ENCODE data around the gene PRKACG. TPM values are rescaled to one million over a fixed set of nuclear protein-coding genes. Genes with fewer than 3 reads are reported as not detected.

The PRKACG gene
- total and polyA plus RNA-seq, 2 of the 8 experiments (the other 6 are each of a cell fraction or from before 2014, with no cell fraction given): not detected

- FAIRE-seq: no peak
- POLR2A ChIA-PET (ENCODE audit: partially characterized antibody): interaction anchor here (0.8 to 6.5 kb wide), 2 partner anchors 67 to 119 kb away, joined by 3 to 32 read pairs; partner anchors contain the start of gene TJP2
- TF ChIP-seq HDAC6 (IDR thresholded peaks at IDR 0.05; ENCODE audit: low read depth, low read length) (no peak), USF2 (IDR thresholded peaks at IDR 0.05; ENCODE audit: low read length) (no peak), SP2 (IDR thresholded peaks at IDR 0.05; ENCODE audit: low read length) (no peak), CBX5 (IDR thresholded peaks at IDR 0.05; ENCODE audit: low read depth, low read length) (no peak), ATF2 (IDR thresholded peaks at IDR 0.05; ENCODE audit: low read length) (no peak), CTBP2 (IDR thresholded peaks at IDR 0.05; ENCODE audit: borderline replicate concordance, insufficient read depth, insufficient read length, low read length) (no peak), TBP (IDR thresholded peaks at IDR 0.05; ENCODE audit: low read depth, low read length) (no peak), POU5F1 (IDR thresholded peaks at IDR 0.05; ENCODE audit: low read depth, low read length) (no peak), BACH1 (IDR thresholded peaks at IDR 0.05; ENCODE audit: low read length) (no peak), EP300 (IDR thresholded peaks at IDR 0.05; ENCODE audit: borderline replicate concordance in 1 of 2, low read depth in 2 of 2, low read length in 2 of 2) (no peak), CBX8 (IDR thresholded peaks at IDR 0.05; ENCODE audit: borderline replicate concordance, low read depth, low read length) (no peak)
Measured at GRCh38 chr9:69054989-69055388, 41.1 kb upstream of the PRKACG start.

More at GRCh38 chr9:69054989-69055388, 41.1 kb upstream of the PRKACG start:
- H3K4me3 ChIP-seq (ENCODE audit: extremely low read depth in 1 of 4, insufficient read depth in 2 of 4, low read depth in 3 of 4, low read length in 4 of 4): no peak overlapping the region
- no peak overlapping the region for H3K14ac ChIP-seq (ENCODE audit: insufficient read length)
- H4K91ac ChIP-seq (replicated peaks; ENCODE audit: insufficient read length, low read length): no peak overlapping the region
- H3K79me2 ChIP-seq (ENCODE audit: control insufficient read depth in 1 of 2, insufficient read depth in 2 of 2, low read length in 2 of 2): no peaks in the 10 kb centered on the region
- no peak overlapping the region for H2BK12ac ChIP-seq (ENCODE audit: low read depth, low read length)
- H2AFZ ChIP-seq (ENCODE audit: low read length): no peak overlapping the region
- no peak overlapping the region for H2BK20ac ChIP-seq (ENCODE audit: low read length)
- H3K18ac ChIP-seq (ENCODE audit: extremely low read depth, low read length): no peak overlapping the region
- H2BK15ac ChIP-seq (ENCODE audit: low read length): no peak overlapping the region
- no peak overlapping the region for H4K8ac ChIP-seq (ENCODE audit: extremely low read depth, insufficient read depth, low read length)
- CTCF ChIA-PET (ENCODE audit: partially characterized antibody): interaction anchor here (0.6 to 10.8 kb wide), 30 partner anchors 9 to 491 kb away, joined by 3 to 100 read pairs (median 5); no protein-coding TSS in a partner anchor
- H3K56ac ChIP-seq (replicated peaks; ENCODE audit: insufficient read length, low read depth, low read length): no peak overlapping the region
- H2BK5ac ChIP-seq (ENCODE audit: low read depth, low read length): no peak overlapping the region
- H3K27ac ChIP-seq (ENCODE audit: low read depth, low read length): no peak overlapping the region
- no peak overlapping the region for H3K9ac ChIP-seq (replicated peaks in 1 of 4; ENCODE audit: extremely low read depth in 1 of 4, low read depth in 3 of 4, low read length in 3 of 4)
- H3K4ac ChIP-seq (replicated peaks; ENCODE audit: insufficient read length, low read depth, low read length): no peak overlapping the region
- no peak overlapping the region for H4K5ac ChIP-seq (ENCODE audit: insufficient read length, low read depth, low read length)
- no peaks in the 10 kb centered on the region for H3K23me2 ChIP-seq (ENCODE audit: low read depth, low read length)
- no peak overlapping the region for H3K23ac ChIP-seq (ENCODE audit: insufficient read length)
- H3K79me1 ChIP-seq (ENCODE audit: low read depth, low read length): 0 out of 2 replicates have a peak, but pooled peaks cover 5% of the 10 kb centered on the region
- DNase-seq (ENCODE audit: low read depth in 1 of 2, low spot score in 2 of 2): no peak
- H3K9me3 ChIP-seq (ENCODE audit: insufficient read depth in 2 of 2, low read depth in 1 of 2, low read length in 1 of 2): no peaks in the 10 kb centered on the region
- H3K4me2 ChIP-seq (ENCODE audit: insufficient read depth in 1 of 2, low read depth in 2 of 2, low read length in 2 of 2): no peak overlapping the region
- no peaks in the 10 kb centered on the region for H3K4me1 ChIP-seq (replicated peaks in 1 of 4; ENCODE audit: control insufficient read depth in 3 of 4, insufficient read depth in 4 of 4, low read length in 3 of 4)
- H2BK120ac ChIP-seq (replicated peaks; ENCODE audit: low read depth, low read length): no peak overlapping the region
- H4K20me1 ChIP-seq (replicated peaks in 1 of 2; ENCODE audit: control insufficient read depth in 1 of 2, insufficient read depth in 2 of 2, low read length in 2 of 2): peaks cover 0 to 4% of the 10 kb centered on the region in 2 experiments
- H3K27me3 ChIP-seq (replicated peaks in 1 of 4; ENCODE audit: control insufficient read depth in 3 of 4, extremely low read depth in 1 of 4, insufficient read depth in 3 of 4, low read length in 3 of 4): no peaks in the 10 kb centered on the region
- H2AK5ac ChIP-seq (ENCODE audit: low read depth, low read length): no peak overlapping the region
- WGBS, 2 experiments (ENCODE audit: extremely low coverage in 1 of 2, insufficient coverage in 1 of 2, insufficient read length in 1 of 2, insufficient replicate concordance in 2 of 2, low coverage in 1 of 2, low lambda C conversion rate in 2 of 2, missing lambda C conversion rate in 1 of 2): 83% methylated on average over 1 of the region's 1 CpG; no CpG with 5 or more reads in 1 of the 2 experiments
- H3K36me3 ChIP-seq (ENCODE audit: control insufficient read depth in 2 of 4, insufficient read depth in 4 of 4, low read length in 3 of 4): peaks cover 0 to 15% (median 8%) of the 10 kb centered on the region in 4 experiments; a peak in 6 of 8 replicates

Data from H1 (cell line).